Psoas muscle (tissue), 8 donors: ENCODE results near the gene ETF1. TPM values are rescaled to one million over a fixed set of nuclear protein-coding genes. Genes with fewer than 3 reads are reported as not detected.
A peak's percentile ranks its signal among the peaks of the same experiment; 100 is the strongest.

ENCODE experiments used
- ATAC-seq, 4 donors: fragments of 200-7000 bp; cut with Tn5 transposase; one replicate each; pipeline ENCODE4 v1.9.1; 2020; ENCODE audit warnings: moderate library complexity in 3 of 4, mild to moderate bottlenecking in 2 of 4
- DNase-seq, 2 donors: peaks; one replicate each; pipeline ENCODE4 v3.0.0-alpha.2; 2020
- H3K27ac ChIP-seq: fragments of 200-600 bp; one replicate; pipeline ENCODE4 v1.8.0; 2022
- H3K27me3 ChIP-seq, 3 donors: fragments of 200-600 bp in 1 of 3; one replicate each; pipeline versions ENCODE4 v1.6.1 to v1.8.0; 2013 to 2022; ENCODE audit warnings: low read length in 2 of 3, mild to moderate bottlenecking in 2 of 3, moderate library complexity in 1 of 3; ENCODE audit not compliant: insufficient read depth in 3 of 3
- H3K36me3 ChIP-seq, 2 donors: fragments of 200-600 bp in 1 of 2; one replicate each; pipeline versions ENCODE4 v1.6.1 to v1.8.0; 2013 to 2022; ENCODE audit warnings: low read depth in 1 of 2, mild to moderate bottlenecking in 1 of 2, moderate library complexity in 1 of 2; ENCODE audit not compliant: insufficient read depth in 1 of 2
- H3K4me1 ChIP-seq: fragments of 200-600 bp; one replicate; pipeline ENCODE4 v1.8.0; 2022
- H3K4me3 ChIP-seq: fragments of 200-600 bp; one replicate; pipeline ENCODE4 v1.8.0; 2022; ENCODE audit warnings: mild to moderate bottlenecking
- H3K9me3 ChIP-seq: fragments of 200-600 bp; one replicate; pipeline ENCODE4 v1.8.0; 2022
- WGBS, 3 donors: extraction: QIAGEN DNeasy Blood & Tissue Kit; methylation state at CpG; one replicate each; pipeline versions ENCODE4 v1.1.6 to v1.1.7; 2013; 5-methylcytosine and 5-hydroxymethylcytosine counted together
- intact Hi-C, 2 donors: fragments of 100-400 bp; cut with DNase I; formaldehyde crosslinking; loops; one replicate each; pipeline versions ENCODE4 v1.11.0 to v1.14.2; 2022
- polyA plus RNA-seq, 3 donors: library from polyadenylated mRNA; stranded (reverse); fragments of 200-250 nt; gene quantifications; one replicate each; pipeline ENCODE4 v1.2.3, GENCODE V29; 2013
- total RNA-seq, 4 donors: library from RNA; stranded (reverse); fragmentation: NEBNext Ultra II Directional in 2 of 4; extraction: Animal tissue kit (Norgen Biotek cat#: 25700) in 2 of 4; gene quantifications; one replicate each; pipeline versions ENCODE4 v1.2.1 to v1.2.4, GENCODE V29; 2021 to 2023
- TF ChIP-seq, protein P1 (sequence below): fragments of 200-600 bp; IDR thresholded peaks from one replicate; pipeline ENCODE4 v1.8.0; 2022; ENCODE audit warnings: antibody characterized with exemption
- donor health status: healthy with polysubstance abuse.
- donor health status: DM: no; HTN: no; CAD: no; lungs with moderate emphysema.
- donor health status: Bipolar disorder and iron deficiency.
- donor health status: healthy.
- donor health status: DM: yes; HTN: yes; CAD: no.
- donor health status: DM: no; HTN: no; CAD: no.
- donor health status: DM: no; HTN: no; CAD: no.
- donor health status: DM: yes; HTN: yes; CAD: no.

ETF1 gene
- total and polyA plus RNA-seq, 7 donors = 72.3 to 212 (median 153) TPM

DNA sequence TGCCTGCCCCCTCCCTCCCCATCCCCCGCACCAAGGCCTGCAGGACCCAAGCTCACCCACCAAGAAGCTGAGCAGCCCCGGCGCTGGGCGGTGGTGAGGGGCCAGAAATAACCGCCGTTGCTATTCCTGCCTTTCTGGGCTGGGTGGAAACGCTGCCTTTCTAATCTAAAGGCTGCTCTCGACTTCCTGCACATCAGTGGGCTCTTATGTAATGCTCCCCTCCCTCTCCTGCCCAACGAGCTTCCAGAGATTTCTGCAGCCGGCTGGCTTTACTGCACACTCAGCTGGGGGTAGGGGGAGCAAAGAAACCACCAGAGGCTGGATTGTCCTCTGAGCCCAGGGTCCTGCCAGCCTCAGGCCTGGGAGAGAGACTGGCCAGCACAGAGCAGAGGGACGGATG, 84.7 kb downstream of the ETF1 start:
- TF ChIP-seq, protein P1, sequence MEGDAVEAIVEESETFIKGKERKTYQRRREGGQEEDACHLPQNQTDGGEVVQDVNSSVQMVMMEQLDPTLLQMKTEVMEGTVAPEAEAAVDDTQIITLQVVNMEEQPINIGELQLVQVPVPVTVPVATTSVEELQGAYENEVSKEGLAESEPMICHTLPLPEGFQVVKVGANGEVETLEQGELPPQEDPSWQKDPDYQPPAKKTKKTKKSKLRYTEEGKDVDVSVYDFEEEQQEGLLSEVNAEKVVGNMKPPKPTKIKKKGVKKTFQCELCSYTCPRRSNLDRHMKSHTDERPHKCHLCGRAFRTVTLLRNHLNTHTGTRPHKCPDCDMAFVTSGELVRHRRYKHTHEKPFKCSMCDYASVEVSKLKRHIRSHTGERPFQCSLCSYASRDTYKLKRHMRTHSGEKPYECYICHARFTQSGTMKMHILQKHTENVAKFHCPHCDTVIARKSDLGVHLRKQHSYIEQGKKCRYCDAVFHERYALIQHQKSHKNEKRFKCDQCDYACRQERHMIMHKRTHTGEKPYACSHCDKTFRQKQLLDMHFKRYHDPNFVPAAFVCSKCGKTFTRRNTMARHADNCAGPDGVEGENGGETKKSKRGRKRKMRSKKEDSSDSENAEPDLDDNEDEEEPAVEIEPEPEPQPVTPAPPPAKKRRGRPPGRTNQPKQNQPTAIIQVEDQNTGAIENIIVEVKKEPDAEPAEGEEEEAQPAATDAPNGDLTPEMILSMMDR = no peak
- DNase-seq = no peak
- H3K9me3 ChIP-seq = no peaks in the 10 kb centered on the region
- no peak for ATAC-seq
- 40 to 53% (median 52%) methylated on average over 8 to 11 of the region's 11 CpGs for WGBS, 3 donors
- no peak overlapping the region for H3K27ac ChIP-seq
- no peaks in the 10 kb centered on the region for H3K4me1 ChIP-seq
- intact Hi-C loops = no loop called here
- no peaks in the 10 kb centered on the region for H3K36me3 ChIP-seq
- H3K4me3 ChIP-seq = no peak overlapping the region
- H3K27me3 ChIP-seq = no peaks in the 10 kb centered on the region

DNA sequence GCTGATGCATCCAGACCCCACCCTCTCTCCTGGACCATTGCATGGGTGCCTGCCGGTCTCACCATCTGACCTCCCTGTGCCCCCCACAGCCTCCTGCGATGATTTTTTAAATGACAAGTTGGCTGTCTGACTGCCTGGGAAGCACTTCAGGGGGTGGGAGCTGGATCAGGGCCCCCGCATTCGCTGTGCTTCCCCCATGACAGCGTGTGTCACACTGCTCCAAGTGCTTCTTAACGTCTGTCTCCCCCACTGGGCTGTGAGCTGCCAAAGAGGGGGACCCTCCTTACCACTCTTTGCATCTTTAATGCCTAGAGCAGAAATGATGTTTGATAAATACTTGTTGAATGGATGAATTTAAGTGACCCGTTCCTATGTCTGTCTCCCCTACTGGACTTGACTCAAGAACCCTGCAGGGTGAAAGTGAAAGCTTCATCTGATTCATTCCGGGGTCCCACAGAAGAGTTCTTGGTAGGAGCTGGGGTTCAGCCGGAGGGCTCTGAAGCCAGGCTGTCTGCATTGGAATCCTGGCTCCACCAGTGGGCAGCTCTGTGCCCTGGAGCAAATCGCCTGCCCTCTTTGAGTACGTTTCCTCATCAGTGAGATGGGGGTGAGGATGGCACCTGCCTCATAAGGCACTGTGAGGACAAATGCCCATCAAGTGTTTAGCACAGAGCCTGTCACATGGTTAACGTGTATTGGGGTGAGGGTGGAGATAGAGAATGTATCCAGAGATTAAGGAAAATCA, 85.3 kb downstream of the ETF1 start:
- WGBS, 3 donors = 74 to 76% (median 75%) methylated on average over 12 of the region's 12 CpGs
- H3K4me3 ChIP-seq = no peak overlapping the region

More for the DNA sequence above, 85.3 kb downstream of the ETF1 start:
- TF ChIP-seq, protein P1 = no peak
- Histone ChIP-seq H3K27me3 (no peaks in the 10 kb centered on the region), H3K9me3 (no peaks in the 10 kb centered on the region), H3K27ac (no peak overlapping the region), H3K4me1 (no peaks in the 10 kb centered on the region), H3K36me3 (no peaks in the 10 kb centered on the region)
- no peak for ATAC-seq
- intact Hi-C loops = no loop called here
- DNase-seq = peak in 1 of 2 donors; percentile 7

Other genes starting within 250 kb of the ETF1 start
- not detected for gene CDC25C, start 211.4 kb downstream of the ETF1 start, total RNA-seq
- under 1 TPM in 1 of 3 donors, not detected in 2; 0.12 TPM for gene CDC25C, start 211.4 kb downstream of the ETF1 start, polyA plus RNA-seq
- gene FAM53C, start 205.0 kb downstream of the ETF1 start, total RNA-seq = 10 to 100 TPM; 35.9 to 57.6 (median 36.9) TPM
- gene FAM53C, start 205.0 kb downstream of the ETF1 start, polyA plus RNA-seq = 10 to 100 TPM; 10.8 to 50.3 (median 23.5) TPM
- gene KDM3B, start 190.6 kb downstream of the ETF1 start, total RNA-seq = 10 to 100 TPM; 49.0 to 58.3 (median 54.1) TPM
- gene KDM3B, start 190.6 kb downstream of the ETF1 start, polyA plus RNA-seq = 10 to 100 TPM; 11.7 to 52.7 (median 28.9) TPM
- 1 to 10 TPM; 1.3 to 6.6 (median 3.1) TPM for gene REEP2, start 104.2 kb downstream of the ETF1 start, total RNA-seq
- gene REEP2, start 104.2 kb downstream of the ETF1 start, polyA plus RNA-seq = 1 to 10 TPM in 2 of 3 donors, under 1 TPM in 1; 0.85 to 3.4 (median 1.5) TPM
- gene EGR1, start 77.8 kb downstream of the ETF1 start, total RNA-seq = 100 to 1,000 TPM in 2 of 4 donors, 10 to 100 TPM in 1, 1 to 10 TPM in 1; 10.0 to 171 (median 74.8) TPM
- 100 to 1,000 TPM in 1 of 3 donors, 10 to 100 TPM in 2; 12.0 to 168 (median 14.9) TPM for gene EGR1, start 77.8 kb downstream of the ETF1 start, polyA plus RNA-seq
- gene HSPA9, start 32.2 kb upstream of the ETF1 start, total RNA-seq = 100 to 1,000 TPM; 321 to 498 (median 441) TPM
- gene HSPA9, start 32.2 kb upstream of the ETF1 start, polyA plus RNA-seq = 100 to 1,000 TPM; 289 to 718 (median 626) TPM
- 100 to 1,000 TPM in 3 of 4 donors, 10 to 100 TPM in 1; 99.3 to 162 (median 129) TPM for gene CTNNA1, start 210.2 kb upstream of the ETF1 start, total RNA-seq
- 10 to 100 TPM; 58.8 to 74.8 (median 59.7) TPM for gene CTNNA1, start 210.2 kb upstream of the ETF1 start, polyA plus RNA-seq